ENCODE data around the gene TBC1D20.
"Not testable (repeated sequence)": the region's sequence is repeated elsewhere in the genome, so short reads cannot be mapped to it uniquely, and the experiment has no call there.

GRCh38 chr20:386634-387033, 75.7 kb downstream of the TBC1D20 start:
- not testable (repeated sequence) for TF ChIP-seq EZH2phosphoT487 (IDR thresholded peaks at IDR 0.05; ENCODE audit: borderline replicate concordance, low read length); CTCF (conservative IDR thresholded peaks at IDR 0.05; ENCODE audit: low read depth, low read length)
